OCI-LY3 (cell line): ENCODE data around the gene MAPK8IP1.

Experiments used
- H2AFZ ChIP-seq: fragments of 200-600, 300-600 bp; shearing (Covaris generic); 2 replicates; pipeline ENCODE4 v1.6.0; 2014; ENCODE audit warnings: antibody characterized with exemption, low read depth, low read length
- H3K27ac ChIP-seq: fragments of 200-600, 300-600 bp; sonication (generic); 2 replicates; pipeline ENCODE4 v1.5.1; 2014; ENCODE audit warnings: mild to moderate bottlenecking, low read length, moderate library complexity, mixed read lengths
- H3K27me3 ChIP-seq: fragments of 200-600, 300-600 bp; sonication (generic); 2 replicates; pipeline ENCODE4 v1.6.1; 2014; ENCODE audit warnings: low read depth, low read length, mixed read lengths
- H3K36me3 ChIP-seq: fragments of 200-600, 300-600 bp; sonication (generic); replicated peaks from 2 replicates; pipeline ENCODE3; 2014; ENCODE audit warnings: low read depth, low read length, mixed read lengths
- H3K4me1 ChIP-seq: fragments of 300-600, 200-600 bp; sonication (generic); 2 replicates; pipeline ENCODE4 v1.6.1; 2014; ENCODE audit warnings: low read length, mixed read lengths
- H3K4me2 ChIP-seq: fragments of 200-600, 300-600 bp; sonication (generic); 2 replicates; pipeline ENCODE4 v1.6.1; 2014; ENCODE audit warnings: low read length, mixed read lengths
- H3K4me3 ChIP-seq: fragments of 300-600, 200-600 bp; sonication (generic); 2 replicates; pipeline ENCODE4 v1.5.1; 2014; ENCODE audit warnings: antibody characterized with exemption, mild to moderate bottlenecking, low read length, moderate library complexity
- H3K79me2 ChIP-seq: fragments of 300-600, 200-600 bp; shearing (Covaris generic); 2 replicates; pipeline ENCODE4 v1.6.1; 2014; ENCODE audit warnings: mild to moderate bottlenecking, low read length, mixed read lengths
- H3K9ac ChIP-seq: fragments of 300-600, 200-600 bp; shearing (Covaris generic); 2 replicates; pipeline ENCODE4 v1.6.0; 2014; ENCODE audit warnings: mild to moderate bottlenecking, low read length, moderate library complexity
- H3K9me3 ChIP-seq: fragments of 200-600, 300-600 bp; shearing (Covaris generic); 2 replicates; pipeline ENCODE4 v1.6.1; 2014; ENCODE audit warnings: low read length, mixed read lengths; ENCODE audit not compliant: insufficient read depth
- H4K20me1 ChIP-seq: fragments of 200-600, 300-600 bp; sonication (generic); 2 replicates; pipeline ENCODE4 v1.6.1; 2016; ENCODE audit warnings: low read length, mixed read lengths; ENCODE audit not compliant: insufficient read depth
- CTCF ChIP-seq: fragments of 200-600, 300-600 bp; sonication (generic); IDR thresholded peaks from 2 replicates; pipeline ENCODE4 v1.5.1; 2014; ENCODE audit warnings: antibody characterized with exemption, low read length, low read depth
- EZH2phosphoT487 ChIP-seq: fragments of 200-600 bp; shearing (Covaris generic); IDR thresholded peaks from 2 replicates; pipeline ENCODE4 v1.6.1; 2018; ENCODE audit warnings: antibody characterized with exemption, mixed run types, low read depth

Gene MAPK8IP1

GRCh38 chr11:45860348-45860747 lies 25.1 kb upstream of the MAPK8IP1 start:
- H3K4me2 ChIP-seq, result no peak overlapping the region
- no peaks in the 10 kb centered on the region for H3K9me3 ChIP-seq
- no peak overlapping the region for H2AFZ ChIP-seq
- H3K79me2 ChIP-seq, result 0 out of 2 replicates have a peak, but pooled peaks cover 8% of the 10 kb centered on the region
- H3K36me3 ChIP-seq, result peaks cover 62% of the 10 kb centered on the region
- no peaks in the 10 kb centered on the region for H3K4me1 ChIP-seq
- H3K27ac ChIP-seq, result no peak overlapping the region
- no peak for TF ChIP-seq CTCF
- TF ChIP-seq EZH2phosphoT487, result no peak
- H3K4me3 ChIP-seq, result no peak overlapping the region
- no peaks in the 10 kb centered on the region for H3K27me3 ChIP-seq
- H4K20me1 ChIP-seq, result peaks cover 6% of the 10 kb centered on the region
- H3K9ac ChIP-seq, result no peak overlapping the region

GRCh38 chr11:45860764-45861510 lies 24.5 kb upstream of the MAPK8IP1 start:
- H3K9ac ChIP-seq, result no peak overlapping the region
- no peaks in the 10 kb centered on the region for H3K4me1 ChIP-seq
- no peaks in the 10 kb centered on the region; the same call in 1 of the 2 replicates for H4K20me1 ChIP-seq
- TF ChIP-seq CTCF, result no peak
- no peak for TF ChIP-seq EZH2phosphoT487
- H3K27ac ChIP-seq, result no peak overlapping the region
- H3K9me3 ChIP-seq, result no peaks in the 10 kb centered on the region
- peaks cover 56% of the 10 kb centered on the region for H3K36me3 ChIP-seq
- H3K79me2 ChIP-seq, result 0 out of 2 replicates have a peak, but pooled peaks cover 2% of the 10 kb centered on the region
- H3K27me3 ChIP-seq, result no peaks in the 10 kb centered on the region
- no peak overlapping the region for H3K4me2 ChIP-seq
- no peak overlapping the region for H2AFZ ChIP-seq
- no peak overlapping the region for H3K4me3 ChIP-seq

DNA sequence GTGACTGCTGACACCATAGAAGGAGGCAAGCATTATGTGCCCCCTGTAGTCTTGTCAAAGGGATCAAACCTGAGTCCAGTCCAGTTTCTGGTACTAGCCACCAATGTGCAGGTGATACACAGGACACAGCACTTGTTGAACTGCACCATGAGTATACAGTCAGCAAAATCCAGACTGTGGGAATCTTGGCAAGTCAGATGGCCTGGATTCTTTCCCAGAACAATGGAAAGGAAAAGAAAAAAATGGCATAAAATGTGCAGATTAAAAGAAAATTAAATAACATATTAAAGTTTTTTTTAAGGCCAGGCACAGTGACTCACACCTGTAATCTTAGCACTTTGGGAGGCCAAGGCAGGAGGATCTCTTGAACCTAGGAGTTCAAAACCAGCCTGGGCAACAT lies 21.4 kb upstream of the MAPK8IP1 start:
- Histone ChIP-seq H3K4me3 (no peak overlapping the region), H3K9ac (no peak overlapping the region), H3K79me2 (no peaks in the 10 kb centered on the region), H3K27ac (no peak overlapping the region), H3K36me3 (peaks cover 52% of the 10 kb centered on the region), H4K20me1 (no peaks in the 10 kb centered on the region; the same call in 1 of the 2 replicates), H3K4me1 (no peaks in the 10 kb centered on the region), H3K4me2 (no peak overlapping the region), H3K27me3 (no peaks in the 10 kb centered on the region), H3K9me3 (no peaks in the 10 kb centered on the region), H2AFZ (no peak overlapping the region)
- TF ChIP-seq EZH2phosphoT487 (no peak), CTCF (no peak)

GRCh38 chr11:45869551-45869950 lies 15.9 kb upstream of the MAPK8IP1 start:
- no peak for TF ChIP-seq EZH2phosphoT487
- TF ChIP-seq CTCF, result no peak
- Histone ChIP-seq H3K4me2 (no peak overlapping the region), H3K36me3 (peaks cover 54% of the 10 kb centered on the region)

More at GRCh38 chr11:45869551-45869950, 15.9 kb upstream of the MAPK8IP1 start:
- H3K27ac ChIP-seq, result no peak overlapping the region
- no peaks in the 10 kb centered on the region for H3K4me1 ChIP-seq
- no peak overlapping the region for H2AFZ ChIP-seq
- no peak overlapping the region for H3K4me3 ChIP-seq
- H4K20me1 ChIP-seq, result no peaks in the 10 kb centered on the region
- H3K9ac ChIP-seq, result no peak overlapping the region
- H3K79me2 ChIP-seq, result no peaks in the 10 kb centered on the region
- H3K27me3 ChIP-seq, result no peaks in the 10 kb centered on the region
- H3K9me3 ChIP-seq, result no peaks in the 10 kb centered on the region
